HepG2 (cell line): ENCODE measurements around the gene TOPBP1. TPM values are rescaled to one million over a fixed set of nuclear protein-coding genes. Genes with fewer than 3 reads are reported as not detected.
A peak's percentile ranks its signal among the peaks of the same experiment; 100 is the strongest.

Source experiments
- ATAC-seq: fragments of 200-7000 bp; cut with Tn5 transposase; 3 replicates; pipeline ENCODE4 v1.9.1; 2020; ENCODE audit warnings: mild to moderate bottlenecking, moderate library complexity
- BruUV-seq: library from RNA; stranded (reverse); fragments of 400-500 nt; replicated peaks from 2 replicates; lab custom pipeline; 2021; lab: Mats Ljungman, UMichigan
- CTCF ChIA-PET: fragments of 300-600 bp; formaldehyde crosslinking; extraction: SDS; loops from one replicate; lab custom pipeline; 2021; ENCODE audit warnings: low total read pairs, inconsistent platforms, low intra/inter-chr PET ratio; lab: Yijun Ruan, JAX
- POLR2A ChIA-PET: fragments of 350-600 bp; sonication (Branson Sonifier 250); formaldehyde crosslinking; loops from one replicate; lab custom pipeline; 2020; ENCODE audit warnings: antibody characterized with exemption, inconsistent platforms; lab: Yijun Ruan, JAX
- DNase-seq: peaks from one replicate; pipeline ENCODE4 v3.0.0-alpha.2; 2015; ENCODE audit warnings: low spot score
- FAIRE-seq: peaks from 3 replicates; lab custom pipeline; 2011; peaks lifted over from hg19 to GRCh38; lab: Jason Lieb, UNC
- H2AFZ ChIP-seq: one replicate; pipeline ENCODE4 v1.6.1; 2011; ENCODE audit warnings: low read length, inconsistent platforms
- H3K27ac ChIP-seq: fragments of 300-600 bp; 3 replicates; pipeline ENCODE4 v1.8.0; 2011; ENCODE audit warnings: mixed run types, mild to moderate bottlenecking, mixed read lengths, low read length, inconsistent platforms; ENCODE audit not compliant: insufficient read depth; ENCODE audit errors: extremely low read length
- H3K27me3 ChIP-seq, 2 experiments: fragments of 200-600 bp in 1 of 2; 2 replicates in 1 of 2; 3 replicates in 1 of 2; pipeline versions ENCODE4 v1.6.0 to v1.8.0; 2011; ENCODE audit warnings: low read length in 2 of 2, mild to moderate bottlenecking in 2 of 2, moderate library complexity in 2 of 2, inconsistent platforms in 1 of 2; ENCODE audit not compliant: insufficient read depth in 2 of 2, control insufficient read depth in 1 of 2
- H3K36me3 ChIP-seq, 2 experiments: fragments of 200-600 bp in 1 of 2; replicated peaks in 1 of 2; 2 replicates in 1 of 2; 3 replicates in 1 of 2; pipeline versions ENCODE4 v1.5.1 to v1.8.0; 2011; ENCODE audit warnings: low read length in 2 of 2, inconsistent platforms in 1 of 2; ENCODE audit not compliant: insufficient read depth in 2 of 2, control insufficient read depth in 1 of 2
- H3K4me1 ChIP-seq: 2 replicates; pipeline ENCODE4 v1.5.1; 2012; ENCODE audit warnings: low read length, inconsistent platforms; ENCODE audit not compliant: insufficient read depth
- H3K4me2 ChIP-seq: 2 replicates; pipeline ENCODE4 v1.6.0; 2011; ENCODE audit warnings: low read depth, low read length, inconsistent platforms
- H3K4me3 ChIP-seq, 3 experiments: fragments of 200-600 bp in 1 of 3; sonication (generic), shearing (Covaris generic) in 1 of 3; replicated peaks in 1 of 3; 2 replicates each; pipeline ENCODE4 v1.5.1; 2011 to 2016; ENCODE audit warnings: low read length in 3 of 3, inconsistent platforms in 2 of 3, low read depth in 2 of 3, mild to moderate bottlenecking in 2 of 3, control low read depth in 1 of 3, mixed read lengths in 1 of 3; ENCODE audit not compliant: insufficient read depth in 1 of 3
- H3K79me2 ChIP-seq: one replicate; pipeline ENCODE4 v1.6.1; 2011; ENCODE audit warnings: low read length, inconsistent platforms; ENCODE audit not compliant: insufficient read depth
- H3K9ac ChIP-seq: 2 replicates; pipeline ENCODE4 v1.6.0; 2011; ENCODE audit warnings: mild to moderate bottlenecking, low read depth, low read length, inconsistent platforms; ENCODE audit not compliant: insufficient read depth
- H3K9me3 ChIP-seq: 2 replicates; pipeline ENCODE4 v1.5.1; 2012; ENCODE audit warnings: mild to moderate bottlenecking, low read length
- H4K20me1 ChIP-seq: 2 replicates; pipeline ENCODE4 v1.6.0; 2011; ENCODE audit warnings: inconsistent platforms, mild to moderate bottlenecking, low read length, moderate library complexity; ENCODE audit not compliant: insufficient read depth
- CBFB ChIP-seq: sonication (generic); formaldehyde crosslinking; IDR thresholded peaks from 2 replicates; pipeline ENCODE4 v1.4.0; 2020; ENCODE audit warnings: missing genetic modification reagents
- CHD4 ChIP-seq: fragments of 200-600 bp; sonication (generic); IDR thresholded peaks from 2 replicates; pipeline ENCODE4 v1.7.0; 2017; ENCODE audit warnings: mild to moderate bottlenecking, low read length, borderline replicate concordance
- ELF3 ChIP-seq: IDR thresholded peaks from 2 replicates; pipeline ENCODE4 v1.6.1; 2016; ENCODE audit warnings: missing genetic modification reagents, missing compliant biosample characterization
- FIP1L1 ChIP-seq: fragments of 200-400 bp; formaldehyde crosslinking; IDR thresholded peaks from 2 replicates; pipeline ENCODE4 v1.6.1; 2018; ENCODE audit warnings: low read depth, mild to moderate bottlenecking, low read length, moderate library complexity, borderline replicate concordance; ENCODE audit not compliant: insufficient read depth
- FOXM1 ChIP-seq: sonication (generic); formaldehyde crosslinking; IDR thresholded peaks from 2 replicates; pipeline ENCODE4 v1.5.0; 2020; ENCODE audit warnings: missing genetic modification reagents
- HNF4A ChIP-seq: sonication (generic); formaldehyde crosslinking; IDR thresholded peaks from 2 replicates; pipeline ENCODE4 v1.4.0; 2020; ENCODE audit warnings: missing genetic modification reagents
- MAFF ChIP-seq: IDR thresholded peaks from 2 replicates; pipeline ENCODE4 v1.6.1; 2011; ENCODE audit warnings: low read depth, low read length, improper control_type of control experiment
- MLLT10 ChIP-seq: sonication (generic); formaldehyde crosslinking; IDR thresholded peaks from 2 replicates; pipeline ENCODE4 v1.4.0; 2020; ENCODE audit warnings: missing genetic modification reagents
- RARA ChIP-seq: IDR thresholded peaks from 2 replicates; pipeline ENCODE4 v1.6.1; 2016; ENCODE audit warnings: missing genetic modification reagents, missing compliant biosample characterization
- RCOR2 ChIP-seq: IDR thresholded peaks from 2 replicates; pipeline ENCODE4 v1.6.1; 2016; ENCODE audit warnings: missing biosample characterization, missing genetic modification reagents
- REPIN1 ChIP-seq: sonication (generic); formaldehyde crosslinking; IDR thresholded peaks from 2 replicates; pipeline ENCODE4 v1.8.0; 2022; ENCODE audit warnings: missing genetic modification reagents, low read depth, mild to moderate bottlenecking, borderline replicate concordance
- SAP130 ChIP-seq: IDR thresholded peaks from 2 replicates; pipeline ENCODE4 v1.6.1; 2016; ENCODE audit warnings: low read depth
- SMAD9 ChIP-seq: sonication (generic); formaldehyde crosslinking; IDR thresholded peaks from 2 replicates; pipeline ENCODE4 v1.5.1; 2020; ENCODE audit warnings: mild to moderate bottlenecking, missing genetic modification reagents
- SOX5 ChIP-seq: IDR thresholded peaks from 2 replicates; pipeline ENCODE4 v1.6.1; 2016; ENCODE audit warnings: borderline replicate concordance
- ZNF33B ChIP-seq: sonication (generic); formaldehyde crosslinking; IDR thresholded peaks from 2 replicates; pipeline ENCODE4 v1.5.1; 2020; ENCODE audit warnings: mild to moderate bottlenecking, missing genetic modification reagents
- ZNF720 ChIP-seq: sonication (generic); formaldehyde crosslinking; IDR thresholded peaks from 2 replicates; pipeline ENCODE4 v1.4.0; 2020; ENCODE audit warnings: missing genetic modification reagents
- ZNF816 ChIP-seq: sonication (generic); formaldehyde crosslinking; IDR thresholded peaks from 2 replicates; pipeline ENCODE4 v1.8.0; 2022; ENCODE audit warnings: missing genetic modification reagents, mild to moderate bottlenecking, borderline replicate concordance
- WGBS: methylation state at CpG from one replicate; pipeline ENCODE4 v1.1.6; 2017; ENCODE audit warnings: low lambda C conversion rate; 5-methylcytosine and 5-hydroxymethylcytosine counted together
- in situ Hi-C: cut with HindIII; loops from 2 replicates; pipeline ENCODE4 v1.10.0; 2017; ENCODE audit warnings: low pct_unique_long_range_greater_than_20kb; ENCODE audit not compliant: extremely low pct_ligation_motif_present
- intact Hi-C: fragments of 100-400 bp; cut with micrococcal nuclease; formaldehyde crosslinking; loops from one replicate; pipeline ENCODE4 v1.10.0; 2022; ENCODE audit not compliant: unreplicated experiment
- polyA plus RNA-seq, 8 experiments: library from polyadenylated mRNA; depleted of rRNA in 3 of 8; stranded (reverse) in 7 of 8; unstranded in 1 of 8; fragments of >200 nt; fragmentation: Illumina TruSeq in 4 of 8; extraction: Trizol in 4 of 8; gene quantifications; 2 replicates each; pipeline versions ENCODE4 v1.2.1 to v1.2.3, GENCODE V29; 2011 to 2016; ENCODE audit warnings: low read depth in 4 of 8, missing spikeins in 1 of 8, mixed read lengths in 1 of 8; ENCODE audit not compliant: insufficient read depth in 1 of 8
- total RNA-seq, 5 experiments: library from RNA; depleted of rRNA; stranded (reverse); fragments of >200 nt; fragmentation: Illumina TruSeq; extraction: Trizol; gene quantifications; 2 replicates each; pipeline ENCODE4 v1.2.3, GENCODE V29; 2016; ENCODE audit warnings: low read depth in 1 of 5
- TF ChIP-seq, protein P1 (sequence below): IDR thresholded peaks from 2 replicates; pipeline ENCODE4 v1.4.0; 2020; ENCODE audit warnings: mild to moderate bottlenecking, missing genetic modification reagents
- TF ChIP-seq, protein P2 (sequence below): sonication (generic); formaldehyde crosslinking; IDR thresholded peaks from 2 replicates; pipeline ENCODE4 v1.5.1; 2020; ENCODE audit warnings: missing genetic modification reagents, mild to moderate bottlenecking, borderline replicate concordance

The TOPBP1 gene
- total and polyA plus RNA-seq, 2 of the 13 experiments (the other 11 are each of a cell fraction or from before 2014, with no cell fraction given), result 24.3 to 42.9 TPM

DNA sequence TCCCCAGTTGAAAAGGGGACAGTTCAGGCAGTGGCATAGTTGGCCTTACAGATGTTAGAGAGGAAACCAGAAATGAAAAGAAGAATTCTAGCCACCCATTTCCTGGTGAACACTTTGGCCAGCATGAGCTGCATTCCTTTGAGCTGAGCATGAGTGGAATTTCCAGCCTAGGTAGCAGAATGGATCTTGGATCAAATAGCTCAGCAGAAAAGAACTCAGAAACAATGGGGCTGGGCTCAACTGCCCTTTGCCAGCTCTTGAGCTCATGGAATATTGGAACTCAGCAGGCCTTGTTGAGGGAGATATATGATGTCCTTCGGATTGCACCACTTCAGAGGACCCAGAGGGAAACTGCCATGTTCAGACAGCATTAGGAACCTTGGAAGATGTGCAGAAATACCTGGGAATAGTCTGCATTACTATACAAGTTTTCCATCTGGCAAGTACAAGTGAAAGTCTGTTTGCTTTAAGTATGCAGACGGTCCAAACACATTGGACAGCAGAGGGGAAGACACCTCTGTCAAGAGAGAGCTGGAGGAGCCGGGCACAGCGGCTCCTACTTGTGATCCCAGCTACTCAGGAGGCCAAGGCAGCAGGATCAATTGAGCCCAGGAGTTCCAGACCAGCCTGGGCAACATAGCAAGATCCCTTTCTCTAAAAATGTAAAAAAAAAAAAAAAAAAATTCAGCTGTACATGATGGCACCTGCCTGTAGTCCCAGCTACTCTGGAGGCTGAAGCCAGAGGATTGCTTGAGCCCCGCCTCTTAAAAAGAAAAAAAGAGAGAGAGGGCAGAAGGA, 91.4 kb downstream of the TOPBP1 start:
- Histone ChIP-seq H3K9ac (no peak overlapping the region), H3K27ac (no peak overlapping the region), H3K9me3 (no peaks in the 10 kb centered on the region), H3K4me3 (no peak overlapping the region), H3K36me3 (no peaks in the 10 kb centered on the region), H3K79me2 (peaks cover 11% of the 10 kb centered on the region), H2AFZ (no peak overlapping the region), H3K4me1 (peaks cover 60% of the 10 kb centered on the region), H3K27me3 (no peaks in the 10 kb centered on the region), H3K4me2 (peak overlapping the region; percentile 30), H4K20me1 (peaks cover 10% of the 10 kb centered on the region)
- ATAC-seq, result peak; percentile 13; the same call in 2 of the 3 replicates
- FAIRE-seq, result no peak
- BruUV-seq, result no TSS peak
- WGBS, result 39% methylated on average over 5 of the region's 5 CpGs
- intact Hi-C loops, result loop anchor here (10.0 kb wide), 2 partner anchors 526 to 846 kb away; partner anchors contain the start of gene NPHP3
- DNase-seq, result peak; percentile 78
- CTCF ChIA-PET, result no interaction called here
- in situ Hi-C loops, result loop anchor here (5.0 to 10.0 kb wide), 2 partner anchors 78 to 106 kb away; no protein-coding TSS in a partner anchor
- POLR2A ChIA-PET, result no interaction called here
- no peak for TF ChIP-seq CBFB (CRISPR knock-in tag)
- no peak for TF ChIP-seq ZNF816 (CRISPR knock-in tag)
- TF ChIP-seq MLLT10 (CRISPR knock-in tag), result no peak
- no peak for TF ChIP-seq SMAD9
- no peak for TF ChIP-seq REPIN1
- peak; percentile 68 for TF ChIP-seq ELF3 (CRISPR knock-in tag)
- 0 out of 2 replicates have a peak, but pooled peaks have one; percentile 21 for TF ChIP-seq SAP130 (CRISPR knock-in tag)
- no peak for TF ChIP-seq CHD4
- TF ChIP-seq SOX5, result 0 out of 2 replicates have a peak, but pooled peaks have one; percentile 28
- no peak for TF ChIP-seq ZNF33B (CRISPR knock-in tag)
- no peak for TF ChIP-seq FIP1L1
- no peak for TF ChIP-seq HNF4A
- TF ChIP-seq, protein P1, sequence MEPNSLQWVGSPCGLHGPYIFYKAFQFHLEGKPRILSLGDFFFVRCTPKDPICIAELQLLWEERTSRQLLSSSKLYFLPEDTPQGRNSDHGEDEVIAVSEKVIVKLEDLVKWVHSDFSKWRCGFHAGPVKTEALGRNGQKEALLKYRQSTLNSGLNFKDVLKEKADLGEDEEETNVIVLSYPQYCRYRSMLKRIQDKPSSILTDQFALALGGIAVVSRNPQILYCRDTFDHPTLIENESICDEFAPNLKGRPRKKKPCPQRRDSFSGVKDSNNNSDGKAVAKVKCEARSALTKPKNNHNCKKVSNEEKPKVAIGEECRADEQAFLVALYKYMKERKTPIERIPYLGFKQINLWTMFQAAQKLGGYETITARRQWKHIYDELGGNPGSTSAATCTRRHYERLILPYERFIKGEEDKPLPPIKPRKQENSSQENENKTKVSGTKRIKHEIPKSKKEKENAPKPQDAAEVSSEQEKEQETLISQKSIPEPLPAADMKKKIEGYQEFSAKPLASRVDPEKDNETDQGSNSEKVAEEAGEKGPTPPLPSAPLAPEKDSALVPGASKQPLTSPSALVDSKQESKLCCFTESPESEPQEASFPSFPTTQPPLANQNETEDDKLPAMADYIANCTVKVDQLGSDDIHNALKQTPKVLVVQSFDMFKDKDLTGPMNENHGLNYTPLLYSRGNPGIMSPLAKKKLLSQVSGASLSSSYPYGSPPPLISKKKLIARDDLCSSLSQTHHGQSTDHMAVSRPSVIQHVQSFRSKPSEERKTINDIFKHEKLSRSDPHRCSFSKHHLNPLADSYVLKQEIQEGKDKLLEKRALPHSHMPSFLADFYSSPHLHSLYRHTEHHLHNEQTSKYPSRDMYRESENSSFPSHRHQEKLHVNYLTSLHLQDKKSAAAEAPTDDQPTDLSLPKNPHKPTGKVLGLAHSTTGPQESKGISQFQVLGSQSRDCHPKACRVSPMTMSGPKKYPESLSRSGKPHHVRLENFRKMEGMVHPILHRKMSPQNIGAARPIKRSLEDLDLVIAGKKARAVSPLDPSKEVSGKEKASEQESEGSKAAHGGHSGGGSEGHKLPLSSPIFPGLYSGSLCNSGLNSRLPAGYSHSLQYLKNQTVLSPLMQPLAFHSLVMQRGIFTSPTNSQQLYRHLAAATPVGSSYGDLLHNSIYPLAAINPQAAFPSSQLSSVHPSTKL (CRISPR knock-in tag), result 0 out of 2 replicates have a peak, but pooled peaks have one; percentile 11
- TF ChIP-seq RARA, result peak; percentile 11; the same call in 1 of the 2 replicates
- no peak for TF ChIP-seq ZNF720 (CRISPR knock-in tag)
- TF ChIP-seq MAFF, result peak; percentile 60
- TF ChIP-seq, protein P2, sequence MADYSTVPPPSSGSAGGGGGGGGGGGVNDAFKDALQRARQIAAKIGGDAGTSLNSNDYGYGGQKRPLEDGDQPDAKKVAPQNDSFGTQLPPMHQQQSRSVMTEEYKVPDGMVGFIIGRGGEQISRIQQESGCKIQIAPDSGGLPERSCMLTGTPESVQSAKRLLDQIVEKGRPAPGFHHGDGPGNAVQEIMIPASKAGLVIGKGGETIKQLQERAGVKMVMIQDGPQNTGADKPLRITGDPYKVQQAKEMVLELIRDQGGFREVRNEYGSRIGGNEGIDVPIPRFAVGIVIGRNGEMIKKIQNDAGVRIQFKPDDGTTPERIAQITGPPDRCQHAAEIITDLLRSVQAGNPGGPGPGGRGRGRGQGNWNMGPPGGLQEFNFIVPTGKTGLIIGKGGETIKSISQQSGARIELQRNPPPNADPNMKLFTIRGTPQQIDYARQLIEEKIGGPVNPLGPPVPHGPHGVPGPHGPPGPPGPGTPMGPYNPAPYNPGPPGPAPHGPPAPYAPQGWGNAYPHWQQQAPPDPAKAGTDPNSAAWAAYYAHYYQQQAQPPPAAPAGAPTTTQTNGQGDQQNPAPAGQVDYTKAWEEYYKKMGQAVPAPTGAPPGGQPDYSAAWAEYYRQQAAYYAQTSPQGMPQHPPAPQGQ (CRISPR knock-in tag), result no peak
- TF ChIP-seq RCOR2 (CRISPR knock-in tag), result no peak
- no peak for TF ChIP-seq FOXM1 (CRISPR knock-in tag)
